ENCODE results near the gene NCOA7. TPM values are rescaled to one million over a fixed set of nuclear protein-coding genes. Genes with fewer than 3 reads are reported as not detected.
A peak's percentile ranks its signal among the peaks of the same experiment; 100 is the strongest.

Gene NCOA7
- total and polyA plus RNA-seq, 8 donors, result 7.4 to 66.7 (median 14.1) TPM

- peak in 3 of 4 donors; percentile 26 to 41 (median 40) for TF ChIP-seq CTCF (IDR thresholded peaks at IDR 0.05)
- intact Hi-C loops (cut with DNase I), result no loop called here
- Histone ChIP-seq H3K27me3 (no peaks in the 10 kb centered on the region), H3K27ac (no peak overlapping the region), H3K4me1 (peaks cover 0 to under 1% (median 0%) of the 10 kb centered on the region in 3 donors), H3K36me3 (no peaks in the 10 kb centered on the region), H3K9me3 (no peaks in the 10 kb centered on the region), H3K4me3 (no peak overlapping the region)
- FAIRE-seq (no peak), DNase-seq (peak in 1 of 6 donors; percentile 18), ATAC-seq (peak; percentile 50 to 81 (median 72))
- WGBS, 2 donors, result 59 to 64% methylated on average over 8 of the region's 8 CpGs
Measured at GRCh38 chr6:125888989-125889656, 98.4 kb downstream of the NCOA7 start.

- peak in 1 of 4 donors; percentile 8 for TF ChIP-seq CTCF (IDR thresholded peaks at IDR 0.05)
- H3K4me1 ChIP-seq, result peaks cover 6 to 20% (median 17%) of the 10 kb centered on the region in 3 donors
- FAIRE-seq (no peak), DNase-seq (peak in 1 of 6 donors; percentile 28), ATAC-seq (peak; percentile 69 to 90 (median 87))
- H3K27me3 ChIP-seq, result no peaks in the 10 kb centered on the region
- peak overlapping the region in 2 of 4 donors; percentile 9 to 31 for H3K4me3 ChIP-seq
- no peaks in the 10 kb centered on the region for H3K9me3 ChIP-seq
- intact Hi-C loops (cut with DNase I), result no loop called here
- WGBS, 2 donors, result 11 to 18% methylated on average over 2 of the region's 2 CpGs
- H3K27ac ChIP-seq, result peak overlapping the region in 3 of 4 donors; percentile 38 to 79 (median 72)
- no peaks in the 10 kb centered on the region for H3K36me3 ChIP-seq
Measured at GRCh38 chr6:125899726-125900182, 109.0 kb downstream of the NCOA7 start.

- Histone ChIP-seq H3K27ac (no peak overlapping the region), H3K36me3 (no peaks in the 10 kb centered on the region), H3K27me3 (no peaks in the 10 kb centered on the region), H3K9me3 (no peaks in the 10 kb centered on the region), H3K4me3 (no peak overlapping the region), H3K4me1 (peaks cover 4 to 11% (median 7%) of the 10 kb centered on the region in 3 donors)
- 87 to 96% methylated on average over 3 of the region's 3 CpGs for WGBS, 2 donors
- FAIRE-seq, result no peak
- ATAC-seq, result peak in 1 of 4 donors; percentile 9
- no peak for TF ChIP-seq CTCF (IDR thresholded peaks at IDR 0.05)
- DNase-seq, result no peak
- intact Hi-C loops (cut with DNase I), result no loop called here
Measured at GRCh38 chr6:125904871-125905270, 114.1 kb downstream of the NCOA7 start.

GRCh38 chr6:125906158-125906998 is 115.6 kb downstream of the NCOA7 start:
- peak; percentile 46 to 69 (median 54) for TF ChIP-seq CTCF (IDR thresholded peaks at IDR 0.05)
- no peak for FAIRE-seq
- no peaks in the 10 kb centered on the region for H3K36me3 ChIP-seq
- no peak overlapping the region for H3K4me3 ChIP-seq
- no peaks in the 10 kb centered on the region for H3K27me3 ChIP-seq
- peak in 5 of 6 donors; percentile 22 to 62 (median 49) for DNase-seq
- 72 to 75% methylated on average over 5 of the region's 5 CpGs for WGBS, 2 donors
- H3K4me1 ChIP-seq, result peaks cover 0 to 5% (median 0%) of the 10 kb centered on the region in 3 donors
- intact Hi-C loops (cut with DNase I), result no loop called here
- ATAC-seq, result peak; percentile 71 to 83 (median 76)
- H3K9me3 ChIP-seq, result no peaks in the 10 kb centered on the region
- peak overlapping the region in 1 of 4 donors; percentile 12 for H3K27ac ChIP-seq

Data from pancreas (tissue), 10 donors.